Stomach (tissue), 19 donors: Measurements from ENCODE around the gene EIF1B. TPM values are rescaled to one million over a fixed set of nuclear protein-coding genes. Genes with fewer than 3 reads are reported as not detected.

Experiments
- DNase-seq, 2 donors: peaks; one replicate each; pipeline versions ENCODE4 v3.0.0 to v3.0.0-alpha.2; 2013 to 2019
- H3K27ac ChIP-seq, 5 donors: fragments of 200-600 bp in 4 of 5; sonication (generic) in 4 of 5; one replicate each; pipeline ENCODE4 v1.5.1; 2013 to 2019; ENCODE audit warnings: mild to moderate bottlenecking in 1 of 5, moderate library complexity in 1 of 5
- H3K27me3 ChIP-seq, 3 donors: fragments of 200-600 bp; sonication (generic); one replicate each; pipeline ENCODE4 v1.5.1; 2017 to 2019; ENCODE audit warnings: mixed run types in 1 of 3
- H3K36me3 ChIP-seq, 4 donors: fragments of 200-600 bp; sonication (generic); 1 replicate in 3 of 4; 2 replicates in 1 of 4; pipeline ENCODE4 v1.5.1; 2016 to 2019
- H3K4me1 ChIP-seq, 4 donors: fragments of 200-600 bp; sonication (generic); one replicate each; pipeline ENCODE4 v1.5.1; 2016 to 2019
- H3K4me3 ChIP-seq, 4 donors: fragments of 200-600 bp; sonication (generic) in 3 of 4; one replicate each; pipeline ENCODE4 v1.5.1; 2016 to 2019; ENCODE audit warnings: mild to moderate bottlenecking in 1 of 4
- H3K9me3 ChIP-seq, 4 donors: fragments of 200-600 bp; sonication (generic); one replicate each; pipeline ENCODE4 v1.5.1; 2016 to 2019
- EP300 ChIP-seq: sonication (generic); formaldehyde crosslinking; IDR thresholded peaks from one replicate; pipeline ENCODE4 v1.6.1; 2017; ENCODE audit warnings: antibody characterized with exemption
- POLR2A ChIP-seq, 4 donors: fragments of 450-650 bp; IDR thresholded peaks; one replicate each; pipeline ENCODE4 v1.6.1; 2016; ENCODE audit warnings: antibody characterized with exemption in 4 of 4, control low read depth in 2 of 4, mild to moderate bottlenecking in 1 of 4, moderate library complexity in 1 of 4
- POLR2AphosphoS5 ChIP-seq, 3 donors: sonication (generic); formaldehyde crosslinking; IDR thresholded peaks; one replicate each; pipeline ENCODE4 v1.6.1; 2016; ENCODE audit warnings: antibody characterized with exemption in 3 of 3
- WGBS, 5 donors: extraction: QIAGEN DNeasy Blood & Tissue Kit in 3 of 5; methylation state at CpG; one replicate each; pipeline versions ENCODE4 v1.1.5 to v1.1.7; 2013 to 2018; 5-methylcytosine and 5-hydroxymethylcytosine counted together
- intact Hi-C: fragments of 100-400 bp; cut with DNase I; formaldehyde crosslinking; loops from one replicate; pipeline ENCODE4 v1.15.1; 2023; ENCODE audit warnings: low total_unique reads
- long read RNA-seq, 10 donors: transcript quantifications; one replicate each; lab custom pipeline, GENCODE V29; 2026
- polyA plus RNA-seq, 3 donors: library from polyadenylated mRNA; stranded (reverse); fragments of 200-250 nt; gene quantifications; one replicate each; pipeline ENCODE4 v1.2.3, GENCODE V29; 2013
- total RNA-seq, 5 donors: library from RNA; depleted of rRNA; stranded (reverse); fragments of >200 nt; gene quantifications; one replicate each; pipeline versions ENCODE4 v1.1.0 to v1.2.3, GENCODE V29; 2014 to 2016
- TF ChIP-seq, protein P1 (sequence below), 7 experiments: fragments of 450-650 bp in 4 of 7; fragments of 200-600 bp in 3 of 7; sonication (generic) in 3 of 7; IDR thresholded peaks; one replicate each; pipeline ENCODE4 v1.5.1; 2016 to 2019; ENCODE audit warnings: antibody characterized with exemption in 7 of 7, control low read depth in 2 of 7, mild to moderate bottlenecking in 1 of 7
- donor health status: healthy with polysubstance abuse.
- donor health status: Bipolar disorder and iron deficiency.
- donor health status: healthy.

EIF1B gene
- total RNA-seq (10 to 100 TPM in 4 of 5 donors, 1 to 10 TPM in 1; 2.6 to 44.5 (median 18.3) TPM), polyA plus RNA-seq (10 to 100 TPM; 52.7 to 76.8 (median 68.3) TPM)
- long read RNA-seq, donor 1, transcript EIF1B-201 (4 exons, 1,010 nt), result major isoform, 17 of 21 reads
- long read RNA-seq, donor 1, partial matches to known transcripts, result 0 of 21 reads
- long read RNA-seq, donor 1, other reads (novel, unspliced or antisense), result 0 of 21 reads
- long read RNA-seq, donor 2, transcript EIF1B-201 (4 exons, 1,010 nt), result major isoform, 39 of 45 reads
- long read RNA-seq, donor 2, partial matches to known transcripts, result 0 of 45 reads
- long read RNA-seq, donor 2, other reads (novel, unspliced or antisense), result 0 of 45 reads
- long read RNA-seq, donor 3, transcript EIF1B-201 (4 exons, 1,010 nt), result major isoform, 22 of 24 reads
- long read RNA-seq, donor 3, partial matches to known transcripts, result 0 of 24 reads
- long read RNA-seq, donor 3, other reads (novel, unspliced or antisense), result 0 of 24 reads
- long read RNA-seq, donor 4, partial matches to known transcripts, result 0 of 3 reads
- long read RNA-seq, donor 4, other reads (novel, unspliced or antisense), result 0 of 3 reads
- long read RNA-seq, donor 5, transcript EIF1B-201 (4 exons, 1,010 nt), result major isoform, 33 of 35 reads
- long read RNA-seq, donor 5, partial matches to known transcripts, result 0 of 35 reads
- long read RNA-seq, donor 5, other reads (novel, unspliced or antisense), result 0 of 35 reads
- long read RNA-seq, donor 6, result 0 reads
- long read RNA-seq, donor 7, transcript EIF1B-201 (4 exons, 1,010 nt), result major isoform, 36 of 45 reads
- long read RNA-seq, donor 7, partial matches to known transcripts, result 6 of 45 reads
- long read RNA-seq, donor 7, other reads (novel, unspliced or antisense), result 0 of 45 reads
- long read RNA-seq, donor 8, transcript EIF1B-201 (4 exons, 1,010 nt), result major isoform, 36 of 36 reads
- long read RNA-seq, donor 8, partial matches to known transcripts, result 0 of 36 reads
- long read RNA-seq, donor 8, other reads (novel, unspliced or antisense), result 0 of 36 reads
- long read RNA-seq, donor 9, transcript EIF1B-201 (4 exons, 1,010 nt), result major isoform, 30 of 40 reads
- long read RNA-seq, donor 9, partial matches to known transcripts, result 5 of 40 reads
- long read RNA-seq, donor 9, other reads (novel, unspliced or antisense), result 0 of 40 reads
- long read RNA-seq, donor 10, transcript EIF1B-201 (4 exons, 1,010 nt), result major isoform, 18 of 19 reads
- long read RNA-seq, donor 10, partial matches to known transcripts, result 0 of 19 reads
- long read RNA-seq, donor 10, other reads (novel, unspliced or antisense), result 0 of 19 reads

DNA sequence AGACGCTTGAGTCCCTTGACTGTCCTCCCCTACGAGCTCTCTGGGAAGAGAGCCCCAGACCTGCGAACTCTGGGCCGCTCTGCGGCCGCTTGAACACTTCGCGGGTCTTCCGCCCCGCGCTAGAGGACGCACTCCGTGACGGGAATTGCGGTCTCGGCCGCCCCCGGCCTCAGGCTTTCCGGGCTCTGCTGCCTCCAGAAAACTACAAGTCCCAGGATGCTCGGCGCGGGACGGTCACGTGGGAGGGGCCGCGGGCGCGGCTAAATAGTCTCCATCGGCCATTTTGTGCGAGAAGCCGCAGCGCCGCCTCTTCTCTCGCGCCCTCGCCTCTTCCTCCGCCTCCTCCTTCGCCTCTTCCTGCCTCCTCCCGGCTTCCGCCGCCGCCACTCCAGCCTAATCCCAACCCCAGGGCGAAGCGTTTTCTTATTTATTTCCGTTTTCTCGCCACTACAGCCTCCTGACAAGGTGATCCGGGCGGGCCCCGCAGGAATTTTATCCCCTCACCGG lies at the start of gene EIF1B:
EIF1B (plus strand) TSS at position 290 of the 507 bp plus-strand sequence. CDS start 235 bp downstream, outside the sequence.
- Histone ChIP-seq H3K4me1 (peaks cover 27 to 51% (median 38%) of the 10 kb centered on the region in 4 donors), H3K27ac (peak within 1 kb of the TSS; percentile 95 to 99 (median 97)), H3K4me3 (peak within 1 kb of the TSS; percentile 91 to 98 (median 94)), H3K9me3 (no peaks in the 10 kb centered on the region), H3K27me3 (no peaks in the 10 kb centered on the region), H3K36me3 (peaks cover 13 to 32% (median 32%) of the 10 kb centered on the region in 4 donors)
- 0% methylated on average over 41 to 50 of the region's 50 CpGs for WGBS, 5 donors
- peak; percentile 99 for DNase-seq
- TF ChIP-seq EP300 (no peak), POLR2A (IDR thresholded peaks at IDR 0.05) (peak in 2 of 4 donors; percentile 45 to 90), POLR2AphosphoS5 (IDR thresholded peaks at IDR 0.05) (peak; percentile 88 to 96 (median 95))
- TF ChIP-seq, protein P1, sequence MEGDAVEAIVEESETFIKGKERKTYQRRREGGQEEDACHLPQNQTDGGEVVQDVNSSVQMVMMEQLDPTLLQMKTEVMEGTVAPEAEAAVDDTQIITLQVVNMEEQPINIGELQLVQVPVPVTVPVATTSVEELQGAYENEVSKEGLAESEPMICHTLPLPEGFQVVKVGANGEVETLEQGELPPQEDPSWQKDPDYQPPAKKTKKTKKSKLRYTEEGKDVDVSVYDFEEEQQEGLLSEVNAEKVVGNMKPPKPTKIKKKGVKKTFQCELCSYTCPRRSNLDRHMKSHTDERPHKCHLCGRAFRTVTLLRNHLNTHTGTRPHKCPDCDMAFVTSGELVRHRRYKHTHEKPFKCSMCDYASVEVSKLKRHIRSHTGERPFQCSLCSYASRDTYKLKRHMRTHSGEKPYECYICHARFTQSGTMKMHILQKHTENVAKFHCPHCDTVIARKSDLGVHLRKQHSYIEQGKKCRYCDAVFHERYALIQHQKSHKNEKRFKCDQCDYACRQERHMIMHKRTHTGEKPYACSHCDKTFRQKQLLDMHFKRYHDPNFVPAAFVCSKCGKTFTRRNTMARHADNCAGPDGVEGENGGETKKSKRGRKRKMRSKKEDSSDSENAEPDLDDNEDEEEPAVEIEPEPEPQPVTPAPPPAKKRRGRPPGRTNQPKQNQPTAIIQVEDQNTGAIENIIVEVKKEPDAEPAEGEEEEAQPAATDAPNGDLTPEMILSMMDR (IDR thresholded peaks at IDR 0.05), result peak in 5 of 7 experiments; percentile 68 to 94 (median 89)
- intact Hi-C loops, result no loop called here

DNA sequence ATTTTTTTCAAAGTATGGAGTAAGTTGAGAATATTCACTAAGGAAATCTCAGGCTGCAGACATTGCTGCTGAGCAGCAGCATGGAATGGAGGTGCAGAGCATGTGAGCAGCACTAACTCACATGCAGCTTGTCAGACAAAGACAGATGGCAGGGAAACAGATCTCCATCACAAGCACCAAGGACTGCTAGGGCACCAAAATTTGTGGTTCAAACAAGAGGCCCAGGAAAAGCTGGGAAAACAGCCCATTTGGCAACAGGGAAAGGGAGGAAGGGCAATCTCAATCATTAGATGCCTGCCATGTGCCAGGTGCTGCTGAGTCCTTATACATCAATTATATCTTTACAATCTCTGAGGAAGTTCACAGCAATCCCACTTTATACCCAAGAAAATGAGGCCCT lies 47.2 kb upstream of the EIF1B start:
- no peak for DNase-seq
- TF ChIP-seq, protein P1 (IDR thresholded peaks at IDR 0.05), result no peak
- TF ChIP-seq POLR2A (IDR thresholded peaks at IDR 0.05) (no peak), EP300 (no peak)
- intact Hi-C loops, result no loop called here

DNA sequence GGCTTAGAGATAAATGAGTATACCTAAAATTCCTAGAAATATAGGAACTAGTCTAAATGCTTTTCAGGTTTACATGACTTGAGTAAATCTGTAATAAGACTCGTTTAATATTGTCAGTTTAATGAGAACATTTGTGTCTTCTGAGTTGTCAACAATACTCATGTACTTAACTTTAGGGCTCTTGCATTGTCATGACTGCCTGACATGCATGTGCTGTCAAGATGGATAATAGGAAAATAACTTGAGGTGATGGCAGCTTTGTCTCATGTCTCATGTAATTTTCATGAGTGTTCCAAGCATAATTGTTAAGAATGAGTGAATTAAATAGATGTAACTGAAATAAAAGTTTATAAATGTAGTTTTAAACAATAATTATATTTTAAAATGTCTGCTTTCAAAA lies 45.1 kb upstream of the EIF1B start:
- 82 to 88% (median 83%) methylated on average over 1 of the region's 1 CpG for WGBS, 5 donors
- TF ChIP-seq, protein P1 (IDR thresholded peaks at IDR 0.05), result no peak
- TF ChIP-seq POLR2AphosphoS5 (IDR thresholded peaks at IDR 0.05) (no peak), EP300 (no peak), POLR2A (IDR thresholded peaks at IDR 0.05) (no peak)
- Histone ChIP-seq H3K4me1 (no peaks in the 10 kb centered on the region), H3K36me3 (no peaks in the 10 kb centered on the region), H3K27ac (no peak overlapping the region), H3K4me3 (no peak overlapping the region), H3K27me3 (no peaks in the 10 kb centered on the region), H3K9me3 (no peaks in the 10 kb centered on the region)
- no peak for DNase-seq
- intact Hi-C loops, result no loop called here

More for the DNA sequence above, 47.2 kb upstream of the EIF1B start:
- Histone ChIP-seq H3K27ac (no peak overlapping the region), H3K27me3 (no peaks in the 10 kb centered on the region), H3K4me3 (no peak overlapping the region), H3K9me3 (no peaks in the 10 kb centered on the region), H3K36me3 (peaks cover 0 to 9% (median 8%) of the 10 kb centered on the region in 4 donors), H3K4me1 (no peaks in the 10 kb centered on the region)
